Measurements from ENCODE around the gene SCYGR5. TPM values are rescaled to one million over a fixed set of nuclear protein-coding genes. Genes with fewer than 3 reads are reported as not detected.

SCYGR5 gene
- total RNA-seq, 1 donor from 2014 or later: not detected

- no peak overlapping the region for H3K4me3 ChIP-seq (ENCODE audit: insufficient read depth, low read depth, low read length)
- H3K9me3 ChIP-seq (ENCODE audit: insufficient read depth, low read depth, low read length): no peaks in the 10 kb centered on the region
- no peaks in the 10 kb centered on the region for H3K36me3 ChIP-seq (ENCODE audit: insufficient read depth, low read length)
- no peak overlapping the region for H3K27ac ChIP-seq (ENCODE audit: low read depth, low read length)
- H2AFZ ChIP-seq (ENCODE audit: low read depth, low read length): no peak overlapping the region
- Mint-ChIP-seq H3K4me3 (ENCODE audit: unreplicated experiment) (no peak overlapping the region), H3K4me1 (ENCODE audit: low read depth, unreplicated experiment) (no peaks in the 10 kb centered on the region), H3K36me3 (ENCODE audit: low read depth, unreplicated experiment) (no peaks in the 10 kb centered on the region), H3K27me3 (ENCODE audit: low read depth, unreplicated experiment) (peaks cover 2% of the 10 kb centered on the region), H3K9me3 (ENCODE audit: unreplicated experiment) (peaks cover 4% of the 10 kb centered on the region), H3K27ac (ENCODE audit: unreplicated experiment) (no peak overlapping the region)
- H3K4me1 ChIP-seq (ENCODE audit: insufficient read depth, low read length): no peaks in the 10 kb centered on the region
- H3K9ac ChIP-seq (ENCODE audit: low read length): no peak overlapping the region
- H3K4me2 ChIP-seq (ENCODE audit: low read length): no peak overlapping the region
- no peaks in the 10 kb centered on the region for H3K79me2 ChIP-seq (ENCODE audit: insufficient read depth, low read length)
- no peak for DNase-seq (ENCODE audit: low read depth)
- no peak for TF ChIP-seq CTCF (IDR thresholded peaks at IDR 0.05; ENCODE audit: insufficient read depth, low read depth, low read length)
- TF ChIP-seq EZH2 (IDR thresholded peaks at IDR 0.05; ENCODE audit: insufficient read depth, low read length): no peak
- no peaks in the 10 kb centered on the region for H3K27me3 ChIP-seq (ENCODE audit: insufficient read depth, low read length)
- H4K20me1 ChIP-seq (ENCODE audit: insufficient read depth, low read length): no peaks in the 10 kb centered on the region
- no peak for FAIRE-seq
Measured at GRCh38 chr2:227674485-227674884, 7.9 kb downstream of the SCYGR5 start.

DNA sequence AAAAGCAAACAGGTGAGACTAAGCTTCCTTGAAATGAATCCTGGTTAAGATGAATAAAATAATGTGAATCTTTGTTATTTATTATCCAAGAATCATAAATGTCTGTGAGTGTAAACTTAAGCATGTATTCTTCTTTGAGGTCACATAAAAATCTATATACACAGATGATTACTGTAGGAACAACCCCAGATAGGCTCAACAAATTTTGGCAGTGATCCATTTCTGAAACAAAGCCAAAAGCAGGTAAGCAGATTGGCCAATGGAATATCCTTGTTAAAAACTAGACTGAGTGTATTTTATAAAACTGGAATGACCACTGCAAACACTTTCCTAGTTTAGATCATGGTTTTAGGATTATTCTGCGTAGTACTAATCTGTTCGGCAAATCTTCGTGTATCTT, 11.3 kb downstream of the SCYGR5 start:
- H3K27ac Mint-ChIP-seq (ENCODE audit: unreplicated experiment): no peak overlapping the region
- Histone ChIP-seq H3K4me3 (ENCODE audit: insufficient read depth, low read depth, low read length) (no peak overlapping the region), H4K20me1 (ENCODE audit: insufficient read depth, low read length) (no peaks in the 10 kb centered on the region), H3K9me3 (ENCODE audit: insufficient read depth, low read depth, low read length) (no peaks in the 10 kb centered on the region), H3K4me2 (ENCODE audit: low read length) (no peak overlapping the region), H3K36me3 (ENCODE audit: insufficient read depth, low read length) (no peaks in the 10 kb centered on the region), H3K9ac (ENCODE audit: low read length) (no peak overlapping the region), H3K79me2 (ENCODE audit: insufficient read depth, low read length) (no peaks in the 10 kb centered on the region), H3K4me1 (ENCODE audit: insufficient read depth, low read length) (no peaks in the 10 kb centered on the region), H3K27me3 (ENCODE audit: insufficient read depth, low read length) (no peaks in the 10 kb centered on the region), H2AFZ (ENCODE audit: low read depth, low read length) (no peak overlapping the region), H3K27ac (ENCODE audit: low read depth, low read length) (no peak overlapping the region)
- DNase-seq (ENCODE audit: low read depth): no peak
- H3K27me3 Mint-ChIP-seq (ENCODE audit: low read depth, unreplicated experiment): peaks cover 2% of the 10 kb centered on the region
- peaks cover 4% of the 10 kb centered on the region for H3K9me3 Mint-ChIP-seq (ENCODE audit: unreplicated experiment)
- H3K4me1 Mint-ChIP-seq (ENCODE audit: low read depth, unreplicated experiment): no peaks in the 10 kb centered on the region
- H3K4me3 Mint-ChIP-seq (ENCODE audit: unreplicated experiment): no peak overlapping the region
- FAIRE-seq: no peak
- no peak for TF ChIP-seq EZH2 (IDR thresholded peaks at IDR 0.05; ENCODE audit: insufficient read depth, low read length)
- TF ChIP-seq CTCF (IDR thresholded peaks at IDR 0.05; ENCODE audit: insufficient read depth, low read depth, low read length): no peak
- H3K36me3 Mint-ChIP-seq (ENCODE audit: low read depth, unreplicated experiment): no peaks in the 10 kb centered on the region

DNA sequence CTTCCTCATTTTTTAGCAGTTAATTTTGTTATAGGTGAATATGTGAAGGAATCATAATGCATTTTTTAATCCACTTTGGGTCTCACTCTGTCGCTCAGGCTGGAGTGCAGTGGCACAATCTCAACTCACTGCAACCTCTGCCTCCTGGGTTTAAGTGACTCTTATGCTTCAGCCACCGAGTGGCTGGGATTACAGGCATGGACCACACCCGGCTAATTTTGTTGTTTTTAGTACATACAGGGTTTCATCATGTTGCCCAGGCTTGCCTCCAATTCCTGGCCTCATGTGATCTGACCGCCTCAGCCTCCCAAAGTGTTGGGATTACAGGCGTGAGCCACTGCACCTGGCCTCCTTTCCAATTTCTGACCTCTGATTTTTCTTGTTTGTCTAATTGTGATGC, 17.7 kb downstream of the SCYGR5 start:
- no peak overlapping the region for H3K4me3 ChIP-seq (ENCODE audit: insufficient read depth, low read depth, low read length)
- H3K9ac ChIP-seq (ENCODE audit: low read length): no peak overlapping the region
- H3K36me3 Mint-ChIP-seq (ENCODE audit: low read depth, unreplicated experiment): no peaks in the 10 kb centered on the region
- no peaks in the 10 kb centered on the region for H3K9me3 ChIP-seq (ENCODE audit: insufficient read depth, low read depth, low read length)
- H3K79me2 ChIP-seq (ENCODE audit: insufficient read depth, low read length): no peaks in the 10 kb centered on the region
- H3K27me3 ChIP-seq (ENCODE audit: insufficient read depth, low read length): no peaks in the 10 kb centered on the region
- H3K9me3 Mint-ChIP-seq (ENCODE audit: unreplicated experiment): no peaks in the 10 kb centered on the region
- no peaks in the 10 kb centered on the region for H3K4me1 Mint-ChIP-seq (ENCODE audit: low read depth, unreplicated experiment)
- no peak overlapping the region for H3K27ac ChIP-seq (ENCODE audit: low read depth, low read length)
- H3K27me3 Mint-ChIP-seq (ENCODE audit: low read depth, unreplicated experiment): no peaks in the 10 kb centered on the region
- no peak overlapping the region for H3K4me2 ChIP-seq (ENCODE audit: low read length)
- H3K4me1 ChIP-seq (ENCODE audit: insufficient read depth, low read length): no peaks in the 10 kb centered on the region
- TF ChIP-seq CTCF (IDR thresholded peaks at IDR 0.05; ENCODE audit: insufficient read depth, low read depth, low read length): no peak
- TF ChIP-seq EZH2 (IDR thresholded peaks at IDR 0.05; ENCODE audit: insufficient read depth, low read length): no peak
- no peak for DNase-seq (ENCODE audit: low read depth)
- no peak overlapping the region for H2AFZ ChIP-seq (ENCODE audit: low read depth, low read length)
- no peaks in the 10 kb centered on the region for H4K20me1 ChIP-seq (ENCODE audit: insufficient read depth, low read length)
- H3K4me3 Mint-ChIP-seq (ENCODE audit: unreplicated experiment): no peak overlapping the region
- H3K36me3 ChIP-seq (ENCODE audit: insufficient read depth, low read length): no peaks in the 10 kb centered on the region
- no peak overlapping the region for H3K27ac Mint-ChIP-seq (ENCODE audit: unreplicated experiment)
- FAIRE-seq: no peak
